Forelimb muscle (tissue), 1 donor: ENCODE measurements around the gene LRRC15. TPM values are rescaled to one million over a fixed set of nuclear protein-coding genes. Genes with fewer than 3 reads are reported as not detected.

ENCODE experiments used
- DNase-seq: peaks from one replicate; pipeline ENCODE4 v3.0.0-alpha.2; 2013; ENCODE audit warnings: low read depth
- polyA plus RNA-seq: library from polyadenylated mRNA; unstranded; fragments of 120-200 nt; gene quantifications from one replicate; pipeline ENCODE4 v1.2.1, GENCODE V29; 2013; ENCODE audit not compliant: insufficient read length

The LRRC15 gene
- polyA plus RNA-seq, 1 donor: 0.18 TPM

GRCh38 chr3:194386066-194386465, 16.5 kb upstream of the LRRC15 start:
- DNase-seq: no peak

DNA sequence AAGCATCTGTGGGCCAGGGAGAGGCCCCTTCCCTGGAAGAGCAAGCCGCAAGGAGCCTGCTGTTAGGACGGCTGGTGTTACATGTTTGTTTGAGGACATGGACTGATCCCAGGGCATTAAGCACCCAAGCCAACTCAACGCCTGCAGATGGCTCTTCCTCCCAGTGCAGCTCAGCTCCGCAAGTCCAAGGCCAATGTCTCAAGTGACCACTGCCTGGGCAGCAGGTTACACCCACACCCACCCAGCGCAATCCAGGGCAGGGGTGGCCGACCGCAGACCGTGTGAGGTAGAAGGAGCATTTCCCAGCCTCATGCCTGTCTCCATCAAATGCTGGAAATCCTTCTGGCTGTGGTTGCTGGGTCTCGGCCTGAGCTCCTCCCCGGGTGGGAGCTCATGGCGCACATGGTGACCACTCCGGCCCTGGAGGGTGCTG, 15.0 kb upstream of the LRRC15 start:
- no peak for DNase-seq

GRCh38 chr3:194384156-194384555, 14.6 kb upstream of the LRRC15 start:
- DNase-seq: no peak

GRCh38 chr3:194383276-194383940, 13.9 kb upstream of the LRRC15 start:
- DNase-seq: no peak

DNA sequence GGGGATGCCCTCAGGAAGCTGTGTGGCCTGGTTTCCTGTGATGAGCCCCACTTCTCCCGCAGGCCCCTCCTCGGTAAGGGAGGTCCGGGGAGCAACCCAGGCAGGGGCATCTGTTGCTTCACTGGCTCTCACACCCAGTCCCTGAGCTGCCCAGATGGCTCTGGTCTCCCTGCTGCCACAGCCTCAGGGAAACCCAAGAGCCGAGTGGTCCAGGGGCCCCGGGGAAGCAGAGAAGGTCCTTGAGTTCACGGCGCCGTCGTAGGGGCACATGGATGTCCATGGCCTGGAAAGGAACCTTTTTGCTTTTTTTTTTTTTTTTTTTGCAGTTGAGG, 13.3 kb upstream of the LRRC15 start:
- no peak for DNase-seq

DNA sequence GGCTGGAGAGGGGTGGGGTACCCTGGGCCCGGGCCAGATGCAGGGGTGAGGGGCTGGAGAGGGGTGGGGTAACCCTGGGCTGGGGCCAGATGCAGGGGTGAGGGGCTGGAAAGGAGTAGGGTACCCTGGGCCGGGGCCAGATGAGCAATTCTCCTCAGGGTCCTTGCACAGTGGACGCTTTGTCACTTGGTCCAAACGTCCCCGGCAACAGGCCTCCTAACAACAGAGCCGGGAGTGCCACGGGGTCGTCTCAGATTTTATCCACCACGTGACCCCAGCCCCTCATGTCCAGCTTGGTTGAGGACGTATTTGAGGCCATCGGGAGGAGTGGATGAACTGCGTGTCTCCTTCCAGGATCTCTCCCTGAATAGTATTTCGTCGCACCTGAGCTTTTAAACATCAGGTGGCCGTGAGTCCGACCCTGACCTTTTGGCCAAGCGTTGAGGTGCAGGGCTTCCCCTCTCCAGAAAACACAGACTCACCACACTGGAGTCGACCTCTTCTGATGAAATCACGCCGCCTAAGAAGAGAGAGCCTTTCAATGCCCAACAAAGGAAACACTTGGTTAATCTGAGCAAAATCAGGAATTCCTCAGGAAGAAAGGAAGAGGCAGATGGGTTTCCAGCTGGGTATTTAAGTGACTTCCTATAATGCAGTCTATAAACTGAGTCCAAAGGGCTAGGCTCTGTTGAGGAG, 12.8 kb upstream of the LRRC15 start:
- DNase-seq: no peak

- no peak for DNase-seq
These were observed 11.9 kb upstream of the LRRC15 start for GRCh38 chr3:194381460-194381875.

GRCh38 chr3:194380326-194380725, 10.8 kb upstream of the LRRC15 start:
- DNase-seq: no peak

- no peak for DNase-seq
These were observed 10.1 kb upstream of the LRRC15 start for GRCh38 chr3:194379651-194380050.

DNA sequence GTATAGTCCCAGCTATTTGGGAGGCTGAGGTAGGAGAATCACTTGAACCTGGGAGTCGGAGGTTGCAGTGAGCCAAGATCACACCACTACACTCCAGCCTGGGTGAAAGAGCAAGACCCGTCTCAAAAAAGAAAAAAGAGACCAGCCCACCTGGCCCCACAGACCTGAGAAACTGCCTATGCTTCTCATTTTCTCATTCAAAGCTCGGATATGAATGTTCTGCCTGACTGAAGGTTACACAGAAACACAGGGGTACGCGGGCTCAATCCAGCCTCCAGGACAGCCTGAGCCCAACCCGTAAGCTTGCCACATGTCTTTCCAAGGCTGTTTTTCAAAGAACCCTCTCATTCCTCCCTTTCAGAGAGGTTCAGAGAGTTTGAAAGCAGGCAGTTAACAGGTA, 9.7 kb upstream of the LRRC15 start:
- no peak for DNase-seq

DNA sequence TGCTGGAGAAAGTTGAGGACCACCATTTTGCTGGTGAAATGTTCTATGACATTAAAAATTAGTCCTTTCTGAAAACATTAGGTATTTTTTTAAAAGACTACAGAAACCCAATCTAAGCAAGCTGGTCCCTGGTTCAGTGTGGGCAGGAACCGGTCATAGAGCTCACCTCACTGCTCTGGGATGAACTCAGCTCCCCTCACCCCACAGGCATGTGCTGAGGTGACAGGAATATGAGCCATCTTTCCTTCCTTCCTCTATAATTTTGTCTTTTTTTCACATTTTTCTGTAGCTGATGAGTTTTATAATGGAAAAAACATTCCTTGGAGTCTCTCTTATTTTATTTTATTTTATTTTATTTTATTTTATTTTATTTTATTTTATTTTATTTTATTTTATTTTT, 8.2 kb upstream of the LRRC15 start:
- DNase-seq: no peak

DNA sequence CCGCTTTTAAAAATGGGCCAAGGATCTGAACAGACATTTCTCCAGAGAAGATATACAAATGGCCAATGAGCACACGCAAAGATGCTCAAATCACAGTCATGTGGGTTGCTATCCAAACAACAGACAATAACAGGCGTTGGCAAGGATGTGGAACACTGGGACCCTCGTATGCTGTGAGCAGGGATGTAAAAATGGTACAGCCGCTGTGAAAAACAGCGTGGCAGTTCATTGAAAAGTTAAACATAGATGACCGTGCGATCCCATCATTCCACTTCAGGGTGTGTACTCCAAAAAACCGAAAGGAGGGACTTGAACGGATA, 6.7 kb upstream of the LRRC15 start:
- DNase-seq: no peak

- no peak for DNase-seq
These were observed 6.1 kb upstream of the LRRC15 start for GRCh38 chr3:194375473-194376240.

DNA sequence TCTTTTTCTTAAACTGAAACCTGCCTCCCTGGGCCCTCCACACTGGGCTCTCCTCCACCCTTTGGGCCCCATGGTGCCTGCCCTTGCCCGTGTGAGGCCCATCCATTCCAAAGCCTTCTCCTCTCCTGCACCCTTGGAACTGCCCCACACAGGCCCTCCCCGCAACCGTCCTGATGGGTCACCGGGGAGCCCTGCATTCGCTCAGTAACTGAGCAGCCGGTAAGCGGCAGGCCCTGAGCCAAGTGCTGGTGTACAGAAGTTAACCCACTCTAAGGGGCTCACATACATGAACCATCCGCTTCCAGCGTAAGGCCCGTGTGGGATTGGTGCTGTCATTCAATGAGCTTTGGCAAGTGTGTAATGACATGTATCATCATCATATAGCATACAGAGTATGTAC, 5.4 kb upstream of the LRRC15 start:
- DNase-seq: no peak

GRCh38 chr3:194373899-194374298, 4.4 kb upstream of the LRRC15 start:
- no peak for DNase-seq

GRCh38 chr3:194373028-194373427, 3.5 kb upstream of the LRRC15 start:
- no peak for DNase-seq

GRCh38 chr3:194370753-194371152, 1.2 kb upstream of the LRRC15 start:
- DNase-seq: no peak

DNA sequence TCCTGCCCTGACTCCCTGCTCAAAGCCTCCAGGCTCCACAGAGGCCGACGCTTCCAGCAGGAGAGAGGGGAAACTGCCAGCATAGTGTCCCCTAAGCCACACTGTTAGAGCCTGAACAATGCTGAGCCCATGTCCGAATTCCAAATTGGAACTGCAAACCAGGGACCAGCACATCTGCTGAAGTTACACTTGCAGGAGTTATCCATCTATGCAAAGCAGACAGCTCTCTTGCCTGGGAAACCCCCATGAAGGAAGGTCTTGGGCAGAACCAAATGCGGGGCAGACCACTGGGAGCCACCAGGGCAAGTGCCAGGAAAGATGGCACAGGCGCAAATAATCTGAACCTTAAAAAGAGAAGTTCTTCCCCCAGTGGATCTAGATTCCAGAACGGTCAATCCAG, 625 bp downstream of the LRRC15 start:
- DNase-seq: no peak

GRCh38 chr3:194367992-194368841, 1.3 kb downstream of the LRRC15 start:
- no peak for DNase-seq

DNA sequence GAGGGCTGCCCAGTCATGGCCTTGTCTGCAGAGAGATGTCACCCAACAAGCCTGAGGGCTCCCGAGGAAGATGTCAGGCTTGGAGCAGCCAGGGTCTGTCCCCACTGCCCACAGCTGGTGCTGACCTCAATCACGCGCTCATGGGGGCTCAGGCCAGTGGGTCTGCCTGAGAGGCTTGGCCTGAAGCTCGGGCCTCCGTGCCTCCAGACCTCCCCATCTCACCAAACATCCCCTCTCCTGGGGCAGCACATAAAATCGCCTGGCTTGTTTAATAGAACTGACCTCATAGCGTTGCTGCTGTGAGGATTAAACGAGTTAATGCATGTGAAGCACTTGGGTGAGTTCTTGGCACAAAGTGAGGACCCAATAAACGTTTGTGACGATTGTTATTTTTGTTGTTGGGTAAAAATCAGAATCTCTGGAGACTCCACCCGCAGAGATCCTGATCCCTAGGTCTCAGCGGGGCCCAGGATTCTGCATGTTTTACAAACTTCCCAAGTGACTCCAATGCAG, 3.5 kb downstream of the LRRC15 start:
- no peak for DNase-seq

- DNase-seq: no peak
These were observed 4.0 kb downstream of the LRRC15 start for GRCh38 chr3:194365526-194365925.
